GM21723 (cell line): Measurements from ENCODE around the gene OSBPL6.
"Not testable (repeated sequence)": the region's sequence is repeated elsewhere in the genome, so short reads cannot be mapped to it uniquely, and the experiment has no call there.

Experiments used
- ATAC-seq: cut with Tn5 transposase; IDR thresholded peaks from one replicate; pipeline ENCODE4 v1.9.1; 2021; ENCODE audit warnings: mild to moderate bottlenecking, moderate library complexity; ENCODE audit not compliant: unreplicated experiment

OSBPL6 gene

DNA sequence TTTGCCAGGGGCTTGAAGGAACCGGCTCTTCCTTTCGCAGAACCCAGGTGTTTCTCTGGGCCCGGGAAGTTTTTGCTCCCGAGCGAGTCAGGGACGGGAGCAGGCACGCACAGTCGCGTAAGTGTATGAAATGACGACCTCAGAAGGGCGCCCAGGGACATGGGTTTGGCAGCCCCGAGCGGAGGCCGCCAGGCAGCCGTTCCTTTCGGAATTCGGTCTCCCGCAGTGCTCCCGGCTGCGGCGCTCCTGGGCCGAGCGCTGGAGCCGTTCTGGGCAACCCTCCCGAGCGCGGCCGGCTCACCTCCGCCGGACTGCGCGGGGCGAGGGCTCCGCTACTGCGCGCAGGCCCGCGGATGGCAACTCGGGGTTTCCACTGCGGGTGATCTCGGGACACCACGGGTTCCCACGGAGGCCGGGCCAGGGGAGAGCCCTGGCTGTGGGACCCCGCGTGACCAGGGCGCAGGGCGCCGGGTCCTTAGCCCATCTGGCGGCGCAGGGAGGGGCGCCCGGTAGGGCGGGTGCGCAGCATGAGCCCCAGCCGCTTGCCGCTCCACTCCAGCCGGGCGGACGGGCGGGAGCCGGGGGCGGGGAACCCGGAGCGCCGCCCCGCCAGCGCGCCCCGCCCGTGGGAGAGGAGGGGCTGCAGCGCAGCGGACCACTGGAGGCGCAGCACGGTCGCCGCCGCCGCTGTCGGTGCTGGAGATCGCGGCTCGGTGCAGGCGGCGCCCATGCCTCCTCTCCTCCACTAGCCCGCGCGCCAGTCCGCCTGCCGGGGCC, at the start of gene OSBPL6:
OSBPL6 (plus strand) TSS at position 690 of the 777 bp plus-strand sequence. CDS start 111,673 bp downstream, outside the sequence.
- peak; percentile 92 for ATAC-seq

DNA sequence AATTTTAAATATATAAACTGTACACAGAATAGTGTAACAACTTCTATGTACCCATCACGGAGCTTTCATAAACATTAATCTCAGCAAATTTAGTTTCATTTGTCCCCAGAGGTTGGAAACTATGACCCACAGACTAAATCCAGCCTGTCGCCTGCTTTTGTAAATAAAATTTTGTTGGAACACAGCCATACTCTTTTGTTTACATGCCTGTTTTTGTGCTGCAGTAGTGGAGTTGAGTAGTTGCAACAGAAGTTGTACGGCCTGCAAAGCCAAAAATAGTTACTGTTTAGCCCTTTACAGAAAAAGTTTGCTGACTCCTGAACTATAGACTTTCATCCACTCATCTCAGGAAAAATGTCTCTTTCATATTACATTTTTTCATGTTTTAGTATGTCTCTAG, 42.3 kb upstream of the OSBPL6 start:
- no peak for ATAC-seq

DNA sequence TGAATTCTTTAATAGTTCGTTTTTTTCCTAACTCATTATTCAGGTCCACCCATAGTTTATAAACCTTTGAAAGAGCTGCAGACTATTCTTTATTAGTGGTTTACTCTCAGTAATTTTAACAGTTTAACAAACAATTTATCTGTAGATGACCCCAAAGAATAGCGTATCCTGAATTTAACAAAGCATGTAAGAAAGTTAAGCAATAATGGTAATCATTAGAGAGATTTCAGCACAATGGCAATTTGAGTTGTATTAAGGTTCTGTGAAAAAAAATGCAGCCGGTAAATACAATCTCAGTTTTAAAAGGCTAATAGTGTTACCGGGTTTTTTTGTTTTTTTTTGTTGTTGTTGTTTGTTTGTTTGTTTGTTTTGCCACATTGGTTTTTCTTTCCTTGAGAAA, 41.8 kb upstream of the OSBPL6 start:
- no peak for ATAC-seq

DNA sequence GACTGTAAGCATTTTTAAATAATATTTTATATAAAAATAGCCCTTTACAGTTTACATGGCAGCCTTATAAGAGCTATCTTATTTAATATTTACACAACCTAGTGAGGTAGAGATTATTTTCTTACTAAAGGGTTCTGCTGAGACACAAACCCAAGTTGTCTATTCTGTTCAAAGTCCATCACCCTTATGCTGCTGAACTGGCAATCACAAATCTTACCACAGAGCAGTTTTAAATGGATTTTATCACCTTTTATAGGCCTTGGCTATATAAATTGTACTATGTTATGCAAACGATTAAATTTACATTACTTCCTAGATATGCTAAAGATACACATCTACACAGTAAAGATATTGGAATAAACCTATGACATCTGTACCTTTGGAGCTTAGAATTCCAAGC, 41.3 kb upstream of the OSBPL6 start:
- ATAC-seq: no peak

DNA sequence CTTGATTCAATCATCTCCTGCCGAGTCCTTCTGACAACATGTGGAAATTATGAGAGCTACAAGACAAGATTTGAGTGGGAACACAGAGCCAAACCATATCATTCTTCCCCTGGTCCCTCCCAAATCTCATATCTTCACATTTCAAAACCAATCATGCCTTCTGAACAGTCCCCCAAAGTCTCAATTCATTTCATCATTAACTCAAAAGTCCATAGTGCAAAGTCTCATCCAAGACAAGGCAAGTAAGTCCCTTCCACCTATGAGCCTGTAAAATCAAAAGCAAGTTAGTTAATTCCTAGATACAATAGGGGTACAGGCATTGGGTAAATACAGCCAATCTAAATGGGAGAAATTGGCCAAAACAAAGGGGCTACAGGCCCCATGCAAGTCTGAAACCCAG, 40.4 kb upstream of the OSBPL6 start:
- ATAC-seq: not testable (repeated sequence)

DNA sequence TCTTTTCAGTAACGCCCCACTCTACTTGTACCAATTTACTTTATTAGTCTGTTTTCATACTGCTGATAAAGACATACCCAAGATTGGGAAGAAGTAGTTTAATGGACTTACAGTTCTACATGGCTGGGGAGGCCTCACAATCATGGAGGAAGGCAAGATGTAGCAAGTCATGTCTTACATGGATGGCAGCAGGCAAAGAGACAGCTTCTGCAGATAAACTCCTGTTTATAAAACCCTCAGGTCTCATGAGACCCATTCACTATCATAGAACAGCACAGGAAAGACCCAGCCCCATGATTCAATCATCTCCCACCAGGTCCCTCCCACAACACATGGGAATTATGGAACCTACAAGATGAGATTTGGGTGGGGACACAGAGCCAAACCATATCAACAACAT, 38.8 kb upstream of the OSBPL6 start:
- no peak for ATAC-seq

- no peak for ATAC-seq
These were observed 36.7 kb upstream of the OSBPL6 start for GRCh38 chr2:178157574-178157973.

DNA sequence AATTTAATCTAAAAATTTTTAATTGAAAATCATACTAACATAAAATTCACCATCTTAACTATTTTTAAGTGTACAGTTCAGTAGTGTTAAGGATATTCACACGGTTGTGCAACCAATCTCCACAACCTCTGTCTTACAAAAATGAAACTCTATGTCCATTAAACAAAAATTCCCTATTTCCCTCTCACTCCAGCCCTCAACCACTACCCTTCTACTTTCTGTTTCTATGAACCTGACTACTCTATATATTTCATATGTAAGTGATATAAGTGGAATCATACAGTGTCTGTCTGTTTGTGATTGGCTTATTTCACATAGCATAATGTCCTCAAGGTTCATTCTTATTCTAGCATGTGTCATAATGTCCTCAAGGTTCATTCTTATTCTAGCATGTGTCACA, 34.3 kb upstream of the OSBPL6 start:
- ATAC-seq: no peak

DNA sequence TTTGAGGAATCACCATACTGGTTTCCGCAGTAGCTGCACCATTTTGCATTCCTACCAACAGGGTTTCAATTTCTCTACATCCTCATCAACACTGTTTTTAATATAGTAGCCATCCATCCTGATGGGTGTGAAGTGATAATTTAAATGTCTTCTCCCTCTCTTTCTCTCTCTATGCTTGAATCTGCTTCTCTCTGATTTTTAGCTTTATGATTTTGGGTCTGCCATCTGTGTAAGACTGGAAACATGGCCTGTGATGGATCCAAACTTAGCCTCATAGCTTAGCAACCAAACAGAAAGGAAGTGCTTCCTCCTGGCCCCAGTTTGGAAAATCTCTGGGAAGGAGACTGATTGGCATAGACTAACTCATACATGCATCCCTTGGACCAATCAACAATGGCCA, 33.7 kb upstream of the OSBPL6 start:
- ATAC-seq: no peak

DNA sequence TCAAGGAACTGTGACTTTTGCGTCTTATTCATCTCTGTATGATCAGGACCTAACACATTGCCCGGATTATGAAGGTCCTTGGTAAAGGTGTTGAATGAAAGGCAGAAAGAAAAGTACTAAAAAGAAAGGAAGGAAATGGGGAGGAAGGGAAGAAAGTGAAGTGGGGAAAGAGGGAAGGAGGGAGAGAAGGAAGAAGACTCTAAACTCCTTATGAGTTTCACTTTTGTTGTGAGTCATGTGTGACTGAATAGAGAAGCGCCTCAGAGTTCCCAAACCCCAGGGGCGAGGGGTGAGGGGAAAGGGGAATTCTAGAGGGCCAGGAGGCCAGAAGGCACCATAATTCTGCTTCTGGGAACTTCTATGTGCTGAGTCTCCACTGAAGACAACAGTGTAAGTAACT, 30.9 kb upstream of the OSBPL6 start:
- no peak for ATAC-seq

DNA sequence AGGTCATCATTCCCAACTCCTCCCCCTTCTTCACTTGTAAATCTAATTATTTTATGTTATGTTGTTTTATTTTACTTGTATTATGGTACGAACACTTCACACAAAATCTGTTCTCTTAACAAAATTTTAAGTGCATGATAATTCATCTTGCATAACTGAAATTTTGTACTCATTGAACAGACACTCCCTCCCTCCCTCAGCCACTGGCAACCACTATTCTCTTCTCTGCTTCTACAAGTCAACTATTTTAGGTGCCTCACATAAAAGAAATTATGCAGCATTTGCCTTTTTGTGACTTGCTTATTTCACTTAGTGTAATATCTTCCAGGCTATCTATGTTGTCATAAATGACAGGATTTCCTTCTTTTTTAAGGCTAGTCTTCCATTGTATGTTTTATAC, 30.4 kb upstream of the OSBPL6 start:
- no peak for ATAC-seq

DNA sequence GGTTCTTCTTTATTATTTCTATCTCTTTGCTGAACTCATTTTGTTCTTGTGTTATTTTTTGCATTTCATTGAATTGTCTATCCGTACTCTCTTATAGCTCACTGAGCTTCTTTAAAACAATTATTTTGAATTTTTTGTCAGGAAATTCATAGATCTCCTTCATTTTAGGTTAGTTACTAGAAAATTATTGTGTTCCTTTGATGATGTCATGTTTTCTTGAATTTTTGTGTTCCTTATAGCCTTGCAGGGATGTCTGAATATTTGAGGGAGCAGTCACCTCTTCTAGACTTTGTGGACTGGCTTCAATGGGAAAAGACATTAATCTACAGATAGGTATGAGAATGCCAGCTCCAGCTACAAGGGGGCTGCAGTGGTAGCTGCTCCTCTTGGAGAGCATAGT, 20.7 kb upstream of the OSBPL6 start:
- no peak for ATAC-seq

DNA sequence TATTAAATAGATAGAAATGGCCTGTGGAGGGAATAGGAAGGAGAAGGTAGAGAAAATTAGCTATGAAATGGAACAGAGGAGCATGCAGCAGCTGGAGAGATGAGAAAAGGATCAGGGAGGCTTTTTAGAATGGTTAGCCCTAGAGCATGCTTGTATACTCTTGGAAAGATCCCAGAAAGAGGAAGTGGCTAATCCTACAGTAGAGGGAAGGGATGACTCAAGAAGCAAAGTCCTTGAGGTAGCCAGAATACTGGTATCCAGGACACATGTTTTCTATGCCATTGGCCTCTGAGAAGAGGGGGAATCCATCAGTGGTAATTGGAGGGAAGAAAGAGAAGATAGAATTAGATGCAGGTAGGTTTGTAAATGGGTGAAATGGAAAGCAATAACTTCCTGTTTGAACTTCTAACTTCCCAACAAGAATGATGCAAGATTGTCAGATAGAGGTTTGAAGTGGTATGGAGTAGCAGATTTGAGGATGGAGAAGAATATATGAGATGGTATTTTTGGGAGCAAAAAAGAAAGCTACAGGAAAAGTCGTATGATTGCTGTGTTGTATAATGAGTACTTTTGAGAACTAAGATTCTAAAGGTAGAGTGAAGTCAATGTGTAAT, 17.1 kb upstream of the OSBPL6 start:
- no peak for ATAC-seq

- ATAC-seq: not testable (repeated sequence)
These were observed 13.7 kb upstream of the OSBPL6 start for GRCh38 chr2:178180648-178181047.

- ATAC-seq: no peak
These were observed 6.5 kb upstream of the OSBPL6 start for GRCh38 chr2:178187861-178188260.

- ATAC-seq: no peak
These were observed 5.8 kb upstream of the OSBPL6 start for GRCh38 chr2:178188466-178188865.

GRCh38 chr2:178191004-178191508, 3.3 kb upstream of the OSBPL6 start:
- no peak for ATAC-seq

- ATAC-seq: no peak
These were observed 2.8 kb upstream of the OSBPL6 start for GRCh38 chr2:178191511-178191910.

- ATAC-seq: no peak
These were observed 853 bp upstream of the OSBPL6 start for GRCh38 chr2:178193496-178193822.

DNA sequence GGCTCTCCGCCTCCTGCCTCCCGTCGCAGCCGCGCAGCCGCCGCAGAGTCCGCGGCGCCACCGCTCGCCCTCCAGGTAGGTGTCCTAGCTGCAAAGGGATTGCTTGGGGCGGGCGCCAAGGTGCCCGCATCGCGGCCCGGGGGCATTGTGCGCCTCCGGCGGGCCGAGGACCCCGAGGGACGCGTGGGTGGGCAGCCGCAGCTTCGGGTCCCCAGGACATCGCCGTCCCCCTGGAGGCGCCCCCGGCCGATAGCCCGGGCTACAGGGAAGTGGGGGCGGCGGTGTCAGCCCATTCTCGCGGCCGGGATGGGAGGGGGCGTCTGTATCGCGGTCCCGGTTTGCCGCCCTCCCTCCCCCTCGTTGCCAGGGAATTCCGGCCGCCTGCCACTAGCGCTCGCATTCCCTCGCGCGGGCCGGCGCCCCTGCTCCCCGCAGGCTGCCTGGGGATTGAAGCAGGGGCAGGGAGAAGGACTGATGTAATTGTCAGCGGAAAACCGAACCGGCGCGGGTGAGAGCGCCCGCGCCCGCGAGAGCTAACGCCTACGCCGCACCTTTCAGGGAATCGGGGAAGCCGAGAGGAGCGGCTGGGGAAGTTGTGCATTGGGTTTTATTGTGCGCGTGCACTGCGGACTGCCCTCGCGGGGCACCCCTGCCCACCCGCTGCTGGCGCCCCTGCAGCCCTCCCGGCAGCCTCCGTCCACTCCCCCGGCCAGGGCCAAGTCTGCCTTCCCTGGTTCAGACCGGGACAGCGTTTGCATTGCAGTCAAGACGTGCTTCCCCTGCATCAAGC, 483 bp downstream of the OSBPL6 start:
- peak; percentile 24 for ATAC-seq

GRCh38 chr2:178195390-178196166, 1.3 kb downstream of the OSBPL6 start:
- no peak for ATAC-seq
